HG03354 (cell line): ENCODE data around the gene PRIM2.
"Not testable (repeated sequence)": the region's sequence is repeated elsewhere in the genome, so short reads cannot be mapped to it uniquely, and the experiment has no call there.

Experiments used
- ATAC-seq: cut with Tn5 transposase; IDR thresholded peaks from one replicate; pipeline ENCODE4 v1.9.1; 2021; ENCODE audit warnings: mild to moderate bottlenecking; ENCODE audit not compliant: unreplicated experiment, poor library complexity, severe bottlenecking

The PRIM2 gene

DNA sequence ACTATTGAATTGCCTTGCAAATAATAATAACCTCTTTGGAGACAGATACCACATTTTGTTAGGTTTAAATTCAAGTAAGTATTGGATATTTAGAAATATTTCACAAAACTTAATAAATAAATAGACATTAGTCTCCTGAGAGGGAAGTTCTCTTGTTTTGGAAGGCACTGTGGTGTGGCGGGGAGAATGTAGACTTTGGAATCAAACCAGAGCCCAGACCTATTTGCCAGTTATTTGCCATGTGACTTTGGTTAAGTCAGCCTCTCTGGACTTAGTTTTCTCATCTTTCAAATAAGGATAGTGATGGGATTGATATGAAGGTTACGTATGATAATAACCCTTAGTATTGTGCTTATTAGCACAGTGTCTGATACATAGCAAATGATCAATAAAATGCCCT lies 240.4 kb downstream of the PRIM2 start:
- ATAC-seq: not testable (repeated sequence)

- not testable (repeated sequence) for ATAC-seq
Observed at GRCh38 chr6:57559170-57559569, 241.7 kb downstream of the PRIM2 start.

GRCh38 chr6:57562233-57562632 lies 244.8 kb downstream of the PRIM2 start:
- ATAC-seq: not testable (repeated sequence)

GRCh38 chr6:57572119-57572518 lies 254.7 kb downstream of the PRIM2 start:
- ATAC-seq: not testable (repeated sequence)

DNA sequence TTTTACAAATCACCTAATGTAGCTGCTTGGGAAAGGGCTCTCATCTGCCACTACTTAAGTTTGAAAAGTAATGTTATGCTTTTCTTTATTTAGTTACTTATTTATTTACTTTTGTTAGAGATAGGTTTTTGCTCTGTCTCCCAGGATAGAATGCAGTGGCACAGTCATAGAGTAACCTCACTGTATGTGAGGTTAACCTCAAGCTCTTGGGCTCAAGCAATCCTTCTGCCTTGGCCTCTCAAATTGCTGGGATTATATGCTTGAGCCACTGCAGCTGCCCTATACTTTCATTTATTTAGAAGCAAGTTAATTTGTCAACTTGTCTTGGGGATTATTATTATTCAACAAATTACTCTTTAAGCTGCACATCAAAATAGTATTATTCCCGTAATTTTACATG lies 255.4 kb downstream of the PRIM2 start:
- ATAC-seq: not testable (repeated sequence)

GRCh38 chr6:57577023-57577422 lies 259.6 kb downstream of the PRIM2 start:
- not testable (repeated sequence) for ATAC-seq

DNA sequence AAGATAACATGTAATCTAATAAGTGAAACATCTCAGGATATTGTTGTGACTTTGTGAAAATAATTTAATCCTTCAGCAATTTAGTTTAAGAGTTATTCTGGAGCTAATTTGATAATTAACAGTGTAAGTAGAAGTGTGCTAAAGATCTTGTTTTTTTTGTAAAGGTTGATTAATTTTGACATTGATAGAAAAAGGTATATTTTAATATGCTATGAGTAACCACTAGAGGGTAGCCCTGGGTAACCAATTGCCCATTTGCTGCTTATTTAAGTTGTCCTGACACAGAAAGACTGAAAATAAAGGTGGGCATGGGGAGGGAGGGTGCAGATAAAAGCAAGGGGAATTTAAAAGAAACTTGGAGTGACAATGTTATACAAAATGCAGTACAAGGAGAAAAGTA lies 262.1 kb downstream of the PRIM2 start:
- ATAC-seq: peak; percentile 66

GRCh38 chr6:57581586-57581985 lies 264.2 kb downstream of the PRIM2 start:
- not testable (repeated sequence) for ATAC-seq

GRCh38 chr6:57601105-57601504 lies 283.7 kb downstream of the PRIM2 start:
- ATAC-seq: not testable (repeated sequence)

DNA sequence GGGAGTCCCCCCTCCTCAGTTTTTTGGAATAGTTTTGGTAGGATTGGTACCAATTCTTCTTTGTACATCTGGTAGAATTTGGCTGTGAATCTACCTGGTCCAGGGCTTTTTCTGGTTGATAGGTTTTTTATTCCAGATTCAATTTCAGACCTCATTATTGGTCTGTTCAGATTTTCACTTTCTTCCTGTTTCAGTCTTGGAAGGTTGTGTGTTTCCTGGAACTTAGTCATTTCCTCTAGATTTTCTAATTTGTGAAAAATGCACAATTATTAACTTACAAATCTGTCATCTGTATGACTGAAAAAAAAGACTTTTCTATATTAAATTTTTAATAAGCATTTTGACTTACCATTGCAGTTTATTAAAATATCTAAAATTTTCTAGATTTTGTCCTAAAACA lies 287.9 kb downstream of the PRIM2 start:
- ATAC-seq: not testable (repeated sequence)

GRCh38 chr6:57606331-57606730 lies 288.9 kb downstream of the PRIM2 start:
- ATAC-seq: not testable (repeated sequence)

- ATAC-seq: not testable (repeated sequence)
Observed at GRCh38 chr6:57610612-57611011, 293.2 kb downstream of the PRIM2 start.

- not testable (repeated sequence) for ATAC-seq
Observed at GRCh38 chr6:57618959-57619358, 301.5 kb downstream of the PRIM2 start.

- not testable (repeated sequence) for ATAC-seq
Observed at GRCh38 chr6:57631773-57632172, 314.3 kb downstream of the PRIM2 start.

DNA sequence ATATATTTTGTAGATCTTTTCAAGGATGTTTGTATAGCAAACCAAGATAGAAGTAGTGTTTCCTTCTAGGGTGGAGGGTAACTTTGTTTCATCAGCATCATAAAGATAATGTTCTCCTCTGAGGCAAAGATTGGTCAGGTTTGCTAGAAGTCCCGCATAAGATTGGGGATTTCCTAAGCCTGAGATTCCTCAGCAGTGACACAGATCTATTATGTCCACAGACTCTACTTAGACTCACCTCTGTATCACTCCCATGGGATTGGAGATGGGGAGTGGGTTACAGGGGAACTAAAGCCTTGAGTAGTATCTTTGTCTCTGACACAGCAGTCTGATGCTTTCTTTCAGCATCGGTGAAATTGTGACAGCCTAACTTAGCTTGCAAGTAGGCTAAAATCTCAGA lies 341.1 kb downstream of the PRIM2 start:
- ATAC-seq: not testable (repeated sequence)

DNA sequence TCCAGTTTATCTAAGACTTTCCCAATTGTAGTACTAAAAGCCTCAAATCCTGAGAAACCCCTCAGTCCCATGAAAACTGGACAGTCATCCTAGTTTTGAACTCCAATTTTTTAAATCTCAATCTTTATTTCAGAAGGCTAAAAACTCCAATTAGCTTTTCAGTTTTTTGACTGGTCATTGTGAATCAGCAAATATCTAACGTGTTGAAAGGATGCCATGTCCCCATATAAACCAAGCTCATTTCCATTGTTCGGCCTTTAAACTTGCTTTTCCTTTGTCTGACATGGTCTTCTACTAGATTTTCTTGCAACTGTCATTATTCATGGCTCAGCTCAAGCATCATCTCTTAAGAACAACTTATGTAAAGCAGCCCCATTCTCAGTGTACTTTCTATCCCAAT lies 342.4 kb downstream of the PRIM2 start:
- ATAC-seq: not testable (repeated sequence)

- peak; percentile 92 for ATAC-seq
Observed at GRCh38 chr6:57660940-57661339, 343.5 kb downstream of the PRIM2 start.

GRCh38 chr6:57668108-57668507 lies 350.7 kb downstream of the PRIM2 start:
- ATAC-seq: not testable (repeated sequence)

- not testable (repeated sequence) for ATAC-seq
Observed at GRCh38 chr6:57671237-57671636, 353.8 kb downstream of the PRIM2 start.

- peak; percentile 61 for ATAC-seq
Observed at GRCh38 chr6:57671937-57672627, 354.7 kb downstream of the PRIM2 start.

DNA sequence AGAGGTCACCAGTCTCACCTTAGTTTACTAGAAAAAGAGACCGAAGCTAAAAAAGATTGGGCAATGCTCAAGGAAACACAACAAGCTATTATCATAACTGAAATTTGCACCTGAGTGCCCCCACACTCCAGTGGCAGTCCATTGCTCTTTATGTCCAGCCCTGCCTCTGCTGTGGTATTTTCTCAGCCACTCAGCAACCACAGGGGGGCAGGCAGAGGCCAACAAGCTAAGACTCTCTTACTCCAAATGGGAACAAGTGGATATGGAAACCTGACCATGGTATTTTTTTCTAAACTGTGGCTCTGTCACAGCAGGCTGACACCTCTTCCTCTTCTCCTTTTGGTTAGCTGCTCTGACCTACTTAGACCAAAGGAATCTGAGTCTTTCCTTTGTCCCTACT lies 355.9 kb downstream of the PRIM2 start:
- not testable (repeated sequence) for ATAC-seq

GRCh38 chr6:57675386-57675785 lies 358.0 kb downstream of the PRIM2 start:
- not testable (repeated sequence) for ATAC-seq
